GM18498 (cell line): ENCODE data around the gene NDUFAF5.
A peak's percentile ranks its signal among the peaks of the same experiment; 100 is the strongest.

ENCODE experiments used
- ATAC-seq: cut with Tn5 transposase; IDR thresholded peaks from one replicate; pipeline ENCODE4 v1.9.1; 2021; ENCODE audit warnings: mild to moderate bottlenecking, moderate library complexity; ENCODE audit not compliant: unreplicated experiment

Gene NDUFAF5

DNA sequence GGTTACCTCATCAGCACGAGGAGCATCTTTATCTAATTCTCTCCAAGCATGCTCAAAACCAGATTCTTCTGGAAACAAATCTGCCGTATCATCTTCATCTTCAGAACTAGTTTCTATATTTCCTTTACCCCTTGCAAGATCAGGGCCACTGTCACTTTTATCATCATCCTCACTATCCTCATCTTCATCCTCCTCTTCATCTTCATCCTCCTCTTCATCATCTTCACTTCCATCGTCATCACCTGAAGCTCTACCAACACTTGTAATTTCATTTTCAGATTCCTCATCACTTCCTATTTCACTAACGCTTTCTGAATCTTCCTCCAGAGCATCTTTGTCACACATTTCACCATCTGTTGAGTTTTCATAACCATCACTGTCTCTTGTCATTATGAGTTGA is 9.0 kb upstream of the NDUFAF5 start:
- no peak for ATAC-seq

DNA sequence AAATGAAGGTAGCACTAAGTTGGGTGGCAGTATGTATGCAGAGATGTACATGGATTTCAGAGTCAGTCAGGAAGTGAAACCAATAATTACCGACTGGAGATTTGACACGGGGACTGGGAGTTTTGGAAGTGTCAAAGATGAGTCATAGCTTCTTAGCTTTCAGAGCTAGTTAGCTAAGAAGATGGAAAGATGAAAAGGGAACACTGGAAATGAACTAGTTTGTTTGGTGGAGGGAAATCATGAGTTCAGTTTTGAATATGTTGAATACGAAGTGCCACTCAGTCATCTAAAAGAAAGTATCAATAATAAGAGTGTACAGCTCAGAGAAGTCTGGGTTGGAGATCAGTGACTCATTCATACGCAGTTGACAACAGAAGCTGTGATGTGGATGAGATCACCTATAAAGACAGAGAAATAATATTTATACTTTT is 7.6 kb upstream of the NDUFAF5 start:
- ATAC-seq = no peak

DNA sequence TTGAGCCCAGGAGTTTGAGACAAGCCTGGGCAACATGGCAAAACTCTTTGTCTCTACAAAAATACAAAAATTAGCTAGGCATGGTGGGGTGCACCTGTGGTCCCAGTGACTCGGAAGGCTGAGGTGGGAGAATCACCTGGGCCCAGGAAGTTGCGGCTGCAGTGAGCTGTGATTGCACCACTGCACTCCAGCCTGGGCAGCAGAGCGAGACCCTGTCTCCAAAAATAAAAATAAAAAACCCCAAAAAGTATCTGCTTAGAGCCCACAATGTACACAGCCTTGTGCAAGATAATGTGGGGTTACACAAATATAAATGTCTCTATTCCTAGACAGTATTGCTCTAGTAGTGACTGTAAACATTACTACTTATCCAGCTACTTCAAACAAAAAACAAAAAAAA is 6.0 kb upstream of the NDUFAF5 start:
- ATAC-seq = no peak

DNA sequence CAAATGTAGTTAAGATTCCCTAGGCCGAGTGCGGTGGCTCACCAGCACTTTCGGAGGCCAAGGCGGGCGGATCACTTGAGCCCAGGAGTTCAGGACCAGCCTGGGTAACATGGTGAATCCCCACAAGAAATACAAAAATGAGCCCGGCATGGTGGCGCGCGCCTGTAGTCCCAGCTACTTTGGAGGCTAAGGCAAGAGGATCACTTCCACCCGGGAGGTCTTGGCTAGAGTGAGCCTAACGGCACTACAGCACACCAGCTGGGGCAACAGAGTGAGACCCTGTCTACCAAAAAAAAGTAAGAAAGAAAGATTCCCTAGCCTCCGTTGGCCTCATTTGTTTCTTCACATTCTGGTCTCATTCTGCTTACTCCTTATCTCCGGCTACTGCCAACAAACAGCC is 1.3 kb upstream of the NDUFAF5 start:
- no peak for ATAC-seq

DNA sequence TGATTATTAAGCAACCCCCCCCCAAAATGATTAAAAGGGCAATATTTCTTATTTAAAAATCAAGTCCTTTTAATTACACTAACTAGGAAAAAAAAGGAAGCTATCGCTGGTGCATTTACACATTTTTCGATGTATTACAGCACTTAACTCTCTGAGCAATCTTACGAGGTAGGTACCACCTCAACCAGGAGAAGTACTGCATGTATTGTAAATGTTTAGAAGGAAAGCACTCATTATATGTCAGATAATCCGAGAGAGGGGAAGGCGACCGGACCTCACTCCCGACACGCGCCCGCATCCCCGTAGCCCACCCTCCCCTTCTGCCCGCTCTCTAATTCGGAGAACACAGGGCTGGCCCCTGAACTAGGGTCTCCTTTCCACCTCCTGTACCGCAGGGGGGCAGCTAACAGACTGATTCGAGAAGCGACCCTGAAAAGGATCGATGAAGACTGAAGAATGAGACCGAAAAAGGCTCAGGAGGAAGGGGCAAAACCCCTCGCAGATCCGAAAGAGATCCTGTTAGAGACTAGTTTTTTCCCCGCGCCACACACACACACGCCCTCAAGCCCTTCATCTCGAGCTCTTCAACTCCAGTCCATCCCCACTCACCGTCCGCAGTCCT is 446 bp upstream of the NDUFAF5 start:
- peak; percentile 16 for ATAC-seq

DNA sequence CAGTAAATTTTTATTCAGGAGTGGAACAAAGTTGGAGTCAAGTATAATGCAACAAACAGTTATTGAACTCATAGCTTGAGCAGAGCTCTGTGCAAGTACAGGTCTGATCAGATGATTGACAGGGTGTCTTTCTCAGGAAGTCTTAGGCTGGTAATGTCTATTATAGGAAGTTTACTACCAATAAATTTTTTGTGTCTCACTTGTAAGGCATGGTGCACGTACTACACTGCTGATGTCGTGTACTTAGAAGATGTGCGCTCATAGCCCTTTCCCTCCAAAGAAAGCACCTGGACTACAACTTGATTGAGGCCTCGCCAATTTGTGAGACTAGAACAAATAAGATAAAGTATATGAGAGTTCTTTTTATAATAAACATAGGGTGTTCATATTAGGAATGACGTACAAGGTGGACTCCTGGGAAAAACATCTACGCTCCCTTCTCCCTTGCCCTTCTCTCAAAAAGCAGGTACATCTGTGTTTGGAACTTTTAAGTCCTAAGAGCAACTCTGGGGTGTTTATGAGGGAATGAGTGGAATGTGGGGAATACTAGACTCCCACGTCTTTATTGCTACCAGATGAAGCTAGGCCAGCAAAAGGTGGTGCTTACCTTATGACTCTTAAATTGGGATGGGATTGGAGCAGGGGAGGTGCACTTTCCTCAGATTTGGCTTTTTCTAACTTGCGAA is 1.5 kb downstream of the NDUFAF5 start:
- ATAC-seq = no peak

DNA sequence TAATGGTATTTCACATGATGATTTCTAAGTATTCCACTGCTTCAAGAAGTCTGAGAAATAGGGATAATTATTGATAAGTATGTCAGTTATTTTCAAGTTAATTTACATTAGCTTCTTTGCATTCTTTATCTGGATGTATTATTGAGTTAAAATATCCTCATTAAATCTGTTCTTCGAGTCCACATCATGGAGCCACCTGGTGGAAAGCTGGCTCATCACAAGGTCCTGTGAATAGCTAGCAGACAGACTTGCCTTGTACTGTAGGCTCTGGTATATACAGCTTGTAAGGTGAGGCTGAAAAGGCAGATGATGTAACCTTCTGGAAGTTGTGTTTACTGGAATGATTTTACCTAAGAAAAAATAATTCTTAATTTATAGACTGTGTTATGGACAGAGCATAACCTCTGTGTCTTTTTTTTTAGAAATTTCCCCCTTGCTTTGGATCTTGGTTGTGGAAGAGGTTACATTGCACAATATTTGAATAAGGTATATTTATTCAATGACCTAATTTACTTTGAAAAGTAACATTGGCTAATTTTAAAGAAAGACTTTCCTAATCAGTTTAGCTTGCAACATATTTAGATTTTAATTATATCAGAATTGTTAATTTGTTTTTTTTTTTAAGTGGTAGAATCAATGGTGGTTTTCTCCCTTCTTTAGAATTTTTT is 3.5 kb downstream of the NDUFAF5 start:
- ATAC-seq = peak; percentile 38

DNA sequence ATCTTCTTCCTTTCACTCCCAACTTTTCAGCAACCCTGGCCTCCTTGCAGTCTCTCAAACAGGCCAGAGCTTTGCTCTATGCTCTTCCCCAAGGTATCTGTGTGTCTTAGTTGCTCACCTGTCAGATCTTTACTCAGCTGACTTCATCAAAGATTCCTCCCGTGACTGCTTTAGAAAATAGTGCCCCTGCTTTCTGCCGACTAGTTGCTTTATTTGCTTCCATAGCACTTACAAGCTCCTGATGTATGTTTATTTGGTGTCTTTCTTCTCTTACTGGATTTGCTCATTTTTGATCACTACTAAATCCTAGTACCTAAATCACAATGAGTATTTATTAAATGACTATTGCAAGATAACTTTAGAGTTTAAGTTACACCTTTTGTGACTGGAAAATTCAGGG is 5.9 kb downstream of the NDUFAF5 start:
- ATAC-seq = no peak

DNA sequence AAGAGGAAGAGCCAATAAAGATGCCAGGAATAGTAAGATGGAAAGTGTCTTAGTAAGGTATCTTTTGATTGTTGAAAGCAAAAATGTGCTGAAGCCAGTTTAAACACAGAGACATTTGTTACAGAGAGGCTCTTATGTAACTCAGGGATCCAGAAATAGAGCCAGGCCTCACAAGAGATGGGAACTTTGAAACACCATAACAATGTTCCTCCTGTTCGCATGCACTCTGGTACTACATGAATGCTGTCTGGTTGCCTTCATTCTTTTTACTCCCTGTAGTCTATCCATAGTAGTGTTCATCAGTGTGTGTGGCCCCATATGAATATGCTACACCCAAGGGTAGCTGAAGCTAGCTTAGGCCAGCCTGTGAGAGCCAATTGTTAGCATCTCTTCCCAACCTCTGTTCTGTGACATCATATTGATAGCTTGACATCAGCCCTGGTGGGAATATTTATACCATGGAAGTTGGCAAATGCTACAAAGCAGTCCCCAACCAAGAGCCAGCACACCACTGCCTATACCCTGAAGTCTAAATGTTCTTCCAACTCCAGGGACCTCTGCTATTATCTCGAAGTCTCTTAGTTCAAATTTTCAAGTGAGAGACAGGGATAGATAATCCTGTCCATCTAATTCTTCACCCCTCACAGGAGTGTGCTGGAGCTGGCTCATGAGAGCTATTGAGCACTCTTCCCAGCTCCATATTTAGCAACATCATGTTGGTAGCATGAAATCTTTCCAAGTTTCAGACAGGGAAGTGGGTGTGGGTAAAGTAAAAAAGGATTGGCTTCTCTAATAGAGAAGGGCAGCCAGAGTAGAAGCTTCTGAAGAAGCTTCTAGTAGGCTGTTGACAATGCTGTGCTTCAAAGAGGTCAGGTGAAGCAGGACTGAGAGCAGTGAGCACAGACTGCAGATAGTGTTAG is 7.0 kb downstream of the NDUFAF5 start:
- ATAC-seq = no peak

DNA sequence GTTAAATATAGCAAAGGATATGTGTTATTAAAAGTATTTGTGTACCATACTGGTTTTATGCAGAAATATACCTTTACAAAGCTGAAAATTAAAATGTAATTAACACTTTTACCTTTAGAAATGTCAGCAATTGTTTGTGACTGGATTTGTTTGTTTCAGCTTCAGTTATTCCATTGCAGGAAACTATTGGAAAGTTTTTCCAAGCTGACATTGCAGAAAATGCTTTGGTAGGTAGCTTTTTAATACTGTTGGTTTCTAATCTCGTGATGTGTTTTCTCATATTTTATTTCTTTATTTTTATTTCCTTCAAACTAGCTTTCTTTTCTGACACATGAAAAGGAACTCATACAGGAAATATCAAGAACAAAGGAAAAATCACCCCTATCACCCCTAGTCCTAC is 8.2 kb downstream of the NDUFAF5 start:
- no peak for ATAC-seq

DNA sequence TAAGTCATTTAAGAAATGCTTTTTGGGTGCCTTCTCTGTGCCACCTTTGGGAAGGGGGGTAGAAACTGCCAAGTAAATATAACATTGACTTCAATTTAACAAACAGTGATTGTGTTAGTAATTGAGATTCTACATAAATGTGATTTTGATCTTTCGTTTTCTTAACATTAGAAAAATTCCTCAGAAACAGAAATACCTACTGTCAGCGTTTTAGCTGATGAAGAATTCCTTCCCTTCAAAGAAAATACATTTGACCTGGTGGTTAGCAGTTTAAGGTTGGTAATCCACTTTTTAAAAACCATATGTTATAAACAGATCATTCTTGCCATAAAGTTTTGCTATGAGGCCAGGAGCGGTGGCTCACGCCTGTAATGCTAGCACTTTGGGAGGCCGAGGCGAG is 9.8 kb downstream of the NDUFAF5 start:
- ATAC-seq = no peak

DNA sequence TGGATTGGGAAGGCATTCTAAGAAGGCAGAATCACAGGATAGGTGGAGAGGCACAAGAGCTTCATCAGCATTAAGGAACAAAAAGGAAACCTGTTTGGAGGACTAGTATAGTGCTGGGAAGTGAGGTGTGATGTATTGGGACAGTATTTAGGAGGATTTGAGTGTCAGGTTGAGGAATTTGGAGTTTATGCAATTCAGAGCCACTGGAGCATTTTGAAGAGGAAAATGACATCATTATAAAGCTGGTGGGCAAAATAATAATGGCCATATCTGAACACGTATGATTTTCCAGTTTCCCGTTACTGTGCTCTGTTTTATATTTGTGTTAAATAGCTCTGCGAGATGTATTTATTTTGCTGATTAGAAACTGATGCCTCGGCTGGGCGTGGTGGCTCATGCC is 14.2 kb downstream of the NDUFAF5 start:
- ATAC-seq = no peak

DNA sequence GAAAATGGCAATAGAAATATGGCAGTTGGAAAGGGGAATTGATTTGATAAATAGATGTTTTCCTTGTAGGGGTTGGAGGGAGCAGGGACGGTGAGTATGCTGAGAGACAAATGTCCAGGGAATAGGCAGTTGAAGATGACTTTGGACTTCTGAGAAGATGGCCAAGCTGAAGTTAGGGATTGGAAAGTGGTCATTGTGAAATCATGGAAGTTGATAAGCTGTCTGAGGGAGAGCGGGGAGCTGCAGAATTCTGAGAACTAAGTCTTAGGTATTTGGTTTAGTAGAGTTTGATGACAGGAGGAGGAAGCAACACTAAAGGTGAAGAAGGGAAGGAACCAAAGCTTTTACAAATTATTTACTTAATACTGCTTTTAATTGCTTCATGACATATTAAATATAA is 15.1 kb downstream of the NDUFAF5 start:
- no peak for ATAC-seq

DNA sequence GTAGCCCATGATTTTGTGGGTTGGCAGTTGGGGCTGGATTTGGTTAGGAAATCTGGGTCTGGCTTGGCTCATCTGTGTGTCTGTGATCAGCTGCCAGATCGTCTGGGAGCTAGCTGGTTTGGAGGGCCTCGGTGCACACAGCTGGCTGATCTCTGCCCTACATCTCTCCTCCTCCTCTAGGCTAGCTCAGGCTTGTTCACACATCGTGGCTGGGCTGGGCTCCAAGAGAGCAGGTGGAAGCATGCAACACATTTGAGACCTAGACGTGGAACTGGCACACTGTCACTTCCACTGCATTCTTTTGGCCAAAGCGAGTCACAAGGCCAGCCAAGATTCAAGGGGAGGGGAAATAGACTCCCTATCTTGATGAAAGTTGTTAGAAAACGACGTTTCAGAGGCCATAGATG is 15.9 kb downstream of the NDUFAF5 start:
- ATAC-seq = peak; percentile 59

DNA sequence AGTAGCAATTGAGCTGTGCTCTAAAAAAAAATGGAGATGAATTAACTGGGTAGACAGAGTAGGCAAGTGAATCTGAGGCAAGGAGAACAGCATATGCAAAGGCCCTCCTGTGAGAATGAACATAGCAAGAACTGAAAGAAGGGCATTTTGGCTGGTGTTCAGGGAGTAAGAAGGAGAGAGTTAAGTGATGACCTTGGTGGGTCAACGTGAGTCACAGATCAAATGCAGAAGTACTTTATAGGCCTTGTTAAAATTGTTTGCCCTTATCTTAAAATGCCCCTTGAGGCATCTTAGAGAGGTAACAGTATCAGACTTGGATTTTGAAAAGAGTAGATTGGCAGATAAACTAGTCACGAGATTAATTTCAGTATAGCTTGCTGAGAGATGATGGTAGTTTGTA is 24.5 kb downstream of the NDUFAF5 start:
- ATAC-seq = no peak

DNA sequence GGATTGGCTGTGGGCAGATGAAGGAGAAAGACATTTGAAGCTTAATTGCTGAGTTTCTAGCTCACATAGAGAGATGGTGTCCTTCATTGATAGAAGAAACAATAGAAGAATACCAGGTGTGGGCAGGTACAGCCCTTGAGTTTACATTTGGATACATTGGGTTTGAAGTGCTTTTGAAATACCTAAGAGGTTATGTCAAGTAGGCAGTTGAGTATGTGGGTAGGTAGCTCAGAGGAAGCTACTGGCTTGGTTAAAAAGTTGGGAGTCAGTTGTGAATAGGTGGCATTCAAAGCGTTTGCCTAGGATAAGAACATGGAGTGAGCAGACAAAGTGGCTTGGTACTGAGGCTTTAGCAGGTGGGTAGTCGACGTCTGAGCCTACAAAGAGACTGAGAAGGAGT is 25.0 kb downstream of the NDUFAF5 start:
- ATAC-seq = no peak

DNA sequence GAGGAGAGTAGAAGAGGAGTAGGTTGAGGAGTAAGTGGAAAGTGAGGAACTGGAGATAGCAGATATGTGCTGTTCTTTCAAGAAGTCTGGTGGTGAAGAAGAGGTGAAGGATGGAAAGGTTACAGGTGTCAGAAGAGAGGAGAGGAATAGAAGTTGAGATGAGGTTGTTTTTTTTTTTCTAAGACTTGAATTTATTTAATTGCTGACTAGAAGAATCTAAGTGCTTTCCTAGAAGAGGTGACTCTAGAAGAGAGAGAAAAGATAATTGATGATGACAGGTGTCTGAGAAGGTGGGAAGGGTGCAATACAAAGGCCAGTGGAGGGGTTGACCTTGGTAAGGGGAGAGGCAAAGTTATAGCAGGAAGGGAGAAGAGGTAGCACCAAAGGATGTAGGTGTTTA is 25.6 kb downstream of the NDUFAF5 start:
- no peak for ATAC-seq

DNA sequence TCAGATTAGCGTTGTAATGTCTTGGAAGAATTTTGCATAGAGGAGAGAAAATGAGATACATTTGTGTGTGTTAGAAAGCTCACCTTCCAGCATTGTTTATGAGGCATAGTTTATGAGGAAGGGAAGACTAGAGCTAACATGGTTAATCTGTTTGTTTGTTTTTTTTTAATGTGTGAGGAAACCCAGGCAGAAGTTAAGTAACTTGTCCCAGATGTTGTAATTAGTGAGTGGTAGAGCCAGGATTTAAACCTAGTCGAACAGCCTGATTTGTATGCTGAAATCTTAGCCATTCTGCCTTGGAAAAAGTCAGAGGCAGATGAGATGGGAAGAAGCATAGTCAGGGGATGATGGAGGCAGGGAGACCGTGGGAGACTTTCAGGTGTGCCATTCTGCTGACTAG is 29.1 kb downstream of the NDUFAF5 start:
- ATAC-seq = no peak

DNA sequence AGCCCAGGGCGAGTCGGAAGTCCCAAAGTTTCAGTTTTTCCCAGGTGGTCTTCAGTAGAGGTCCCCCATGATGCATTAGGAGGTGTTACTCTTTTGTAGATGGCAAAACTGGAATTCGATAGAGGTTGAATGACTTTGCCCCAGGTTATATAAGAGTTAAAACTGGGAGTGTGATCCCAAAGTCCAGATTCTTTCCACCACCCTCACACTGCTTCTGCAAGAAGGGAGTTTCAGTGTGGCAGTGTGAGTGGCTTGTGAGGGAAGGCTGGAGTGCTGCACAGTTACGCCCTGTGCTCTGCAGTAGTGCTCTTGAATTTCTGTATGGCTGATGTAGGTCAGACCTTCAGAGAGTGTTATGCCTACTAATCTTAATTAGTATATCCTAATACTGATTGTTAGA is 29.8 kb downstream of the NDUFAF5 start:
- ATAC-seq = no peak

DNA sequence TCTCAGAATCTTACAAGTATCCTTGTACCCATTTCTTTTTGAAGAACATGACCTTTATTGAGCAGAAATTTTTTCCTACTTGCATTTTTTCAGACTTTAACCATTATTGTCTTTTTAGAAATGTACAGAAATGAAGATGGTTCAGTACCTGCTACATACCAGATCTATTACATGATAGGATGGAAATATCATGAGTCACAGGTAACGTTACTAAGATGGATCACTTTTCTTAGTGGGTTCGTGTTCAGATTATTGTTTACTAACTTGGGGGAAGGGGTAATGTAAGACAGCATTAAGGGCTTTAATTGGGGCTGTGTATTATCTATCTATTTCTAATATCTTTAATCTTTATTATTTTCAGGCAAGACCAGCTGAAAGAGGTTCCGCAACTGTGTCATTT is 31.9 kb downstream of the NDUFAF5 start:
- ATAC-seq = no peak

DNA sequence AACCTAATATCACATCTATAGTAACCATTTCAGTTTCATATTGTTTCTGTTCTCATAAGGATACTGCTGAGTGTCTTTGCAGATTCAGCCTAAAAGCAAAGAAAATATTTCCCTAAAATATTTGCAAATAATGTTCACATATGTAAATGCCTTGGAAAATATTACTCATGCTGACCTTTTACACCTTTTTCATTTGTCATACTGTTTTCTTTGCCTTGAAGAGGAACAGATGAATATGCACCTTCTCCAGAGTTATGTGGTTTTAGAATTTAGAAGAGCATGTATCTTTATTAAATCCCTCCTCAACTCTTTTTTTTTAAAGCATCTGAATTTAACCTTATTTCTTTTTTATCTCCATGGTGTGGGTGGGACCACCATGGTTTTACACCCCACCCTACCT is 32.5 kb downstream of the NDUFAF5 start:
- no peak for ATAC-seq
